ENCODE measurements around the gene IGF2R. TPM values are rescaled to one million over a fixed set of nuclear protein-coding genes. Genes with fewer than 3 reads are reported as not detected.

The IGF2R gene
- total and polyA plus RNA-seq, 2 of the 13 experiments (the other 11 are each of a cell fraction or from before 2014, with no cell fraction given), result 38.3 to 70.0 TPM

- TF ChIP-seq KIAA2018 (CRISPR knock-in tag; IDR thresholded peaks at IDR 0.05; ENCODE audit: borderline replicate concordance) (no peak), STAG1 (CRISPR knock-in tag; IDR thresholded peaks at IDR 0.05) (no peak), ZBTB49 (CRISPR knock-in tag; IDR thresholded peaks at IDR 0.05; ENCODE audit: borderline replicate concordance) (no peak), YY1 (IDR thresholded peaks at IDR 0.05; ENCODE audit: insufficient read depth, insufficient replicate concordance, low read depth, low read length) (no peak), THAP11 (CRISPR knock-in tag; IDR thresholded peaks at IDR 0.05) (no peak), ZNF468 (CRISPR knock-in tag; IDR thresholded peaks at IDR 0.05) (no peak), ZBTB39 (CRISPR knock-in tag; IDR thresholded peaks at IDR 0.05) (no peak), DMTF1 (CRISPR knock-in tag; IDR thresholded peaks at IDR 0.05) (no peak), ZNF275 (CRISPR knock-in tag; IDR thresholded peaks at IDR 0.05; ENCODE audit: borderline replicate concordance) (no peak), ZNF83 (CRISPR knock-in tag; IDR thresholded peaks at IDR 0.05; ENCODE audit: borderline replicate concordance) (no peak), ZFP1 (CRISPR knock-in tag; IDR thresholded peaks at IDR 0.05) (no peak), PPARG (CRISPR knock-in tag; conservative IDR thresholded peaks at IDR 0.05) (no peak)
These were observed 5.1 kb downstream of the IGF2R start (continued) for GRCh38 chr6:159973951-159974350.

All from HepG2 (cell line).